G401 (cell line): ENCODE data around the gene USP34. TPM values are rescaled to one million over a fixed set of nuclear protein-coding genes. Genes with fewer than 3 reads are reported as not detected.
"Not testable (repeated sequence)": the region's sequence is repeated elsewhere in the genome, so short reads cannot be mapped to it uniquely, and the experiment has no call there.

ENCODE experiments used
- DNase-seq: peaks from one replicate; pipeline ENCODE4 v3.0.0-alpha.2; 2015; ENCODE audit warnings: low spot score
- in situ Hi-C: cut with HindIII; loops from 2 replicates; pipeline ENCODE4 v1.10.0; 2016; ENCODE audit warnings: low sequenced_read_pairs, mixed read lengths
- total RNA-seq: library from RNA; depleted of rRNA; stranded (reverse); fragments of >200 nt; shearing (Covaris generic); gene quantifications from 2 replicates; pipeline ENCODE4 v1.2.3, GENCODE V29; 2014

USP34 gene
- total RNA-seq, 1 experiment from 2014 or later, result 117 TPM

DNA sequence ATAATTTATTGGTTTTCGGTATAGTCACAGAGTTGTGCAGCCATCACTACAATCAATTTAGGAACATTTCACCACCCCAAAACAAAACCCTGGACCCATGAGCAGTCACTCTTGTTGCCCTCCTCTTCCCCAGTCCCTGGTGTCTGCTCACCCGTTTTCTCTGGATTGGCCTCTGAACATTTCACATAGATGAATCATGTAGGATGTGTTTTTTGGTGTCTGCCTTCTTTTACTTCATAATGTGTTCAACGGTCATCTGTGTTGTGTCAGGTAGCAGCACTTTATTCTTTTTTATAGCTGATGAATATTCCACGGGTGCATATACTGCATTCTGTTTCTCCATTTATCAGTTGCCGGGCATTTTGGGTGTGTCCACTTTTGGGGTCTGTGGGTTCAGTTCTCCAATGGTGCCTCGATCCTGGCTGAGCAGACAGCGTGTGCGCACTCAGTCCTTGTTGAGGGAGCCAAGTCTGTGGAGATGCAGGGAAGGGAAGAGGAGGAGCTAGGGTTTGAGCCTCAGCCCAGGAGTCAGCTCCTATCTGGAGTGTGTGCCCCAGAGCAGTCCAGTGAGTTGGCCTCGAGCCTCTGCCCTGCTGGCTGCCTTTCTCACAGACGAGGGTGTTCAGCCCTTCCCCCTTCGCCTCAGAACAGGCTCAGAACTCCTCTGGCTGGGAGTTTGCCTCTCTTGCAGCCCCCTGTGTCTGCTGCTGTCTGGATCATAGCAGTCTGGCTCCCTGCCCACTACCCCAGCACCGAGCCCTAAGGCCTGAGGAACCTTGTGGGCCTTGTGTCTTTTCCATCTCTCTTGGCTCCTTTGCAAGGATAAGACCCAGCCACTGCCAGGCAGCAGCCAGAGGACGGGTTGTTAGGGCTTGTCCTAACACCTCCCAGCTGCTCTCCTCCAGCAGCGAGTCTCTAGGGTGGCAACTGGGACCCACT, 290.9 kb downstream of the USP34 start:
- in situ Hi-C loops, result no loop called here
- DNase-seq, result peak; percentile 80

DNA sequence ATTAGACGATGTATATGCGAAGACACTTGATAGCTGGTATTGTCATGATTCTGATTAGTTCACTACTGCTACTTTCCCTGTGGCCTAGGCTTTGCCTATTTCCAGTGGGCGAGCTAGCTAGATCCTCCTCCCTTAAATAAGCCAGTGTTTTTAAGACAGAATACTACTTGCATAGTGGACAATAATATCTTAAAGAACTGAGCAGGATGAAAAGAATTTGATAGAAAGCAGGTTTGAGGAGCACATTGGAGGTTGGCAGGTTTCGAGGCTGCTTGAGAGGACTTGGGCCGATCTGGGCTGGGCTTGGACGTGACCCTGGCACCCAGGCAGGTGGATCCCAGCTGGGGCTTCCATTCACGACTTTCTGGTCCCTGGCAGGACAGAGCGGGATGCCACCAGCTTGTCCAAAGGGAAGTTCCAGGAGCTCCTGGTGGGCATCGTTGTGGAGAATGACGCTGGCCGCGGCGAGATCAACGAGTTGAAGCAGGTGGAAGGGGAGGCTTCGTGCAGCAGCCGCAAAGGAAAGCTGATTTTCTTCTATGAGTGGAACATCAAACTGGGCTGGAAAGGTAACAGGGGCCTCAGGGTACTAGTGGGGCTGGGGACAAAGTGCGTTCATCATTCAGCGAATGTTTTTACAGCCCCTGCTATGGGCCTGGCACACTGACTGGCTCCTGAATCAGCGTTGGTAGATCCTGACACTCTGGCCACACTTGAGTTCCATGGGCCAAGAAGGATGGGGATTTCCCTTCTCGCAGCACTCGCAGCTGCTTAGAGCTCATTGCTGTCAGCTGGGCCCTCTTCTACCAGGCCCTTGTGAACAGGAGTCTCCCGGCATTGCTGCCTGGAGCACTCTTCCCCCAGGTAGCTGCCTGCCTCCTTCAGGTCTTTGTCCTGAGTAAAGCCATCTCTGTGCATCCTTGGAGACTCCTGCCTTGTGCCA, 292.0 kb downstream of the USP34 start:
- DNase-seq, result peak; percentile 25
- in situ Hi-C loops, result no loop called here

DNA sequence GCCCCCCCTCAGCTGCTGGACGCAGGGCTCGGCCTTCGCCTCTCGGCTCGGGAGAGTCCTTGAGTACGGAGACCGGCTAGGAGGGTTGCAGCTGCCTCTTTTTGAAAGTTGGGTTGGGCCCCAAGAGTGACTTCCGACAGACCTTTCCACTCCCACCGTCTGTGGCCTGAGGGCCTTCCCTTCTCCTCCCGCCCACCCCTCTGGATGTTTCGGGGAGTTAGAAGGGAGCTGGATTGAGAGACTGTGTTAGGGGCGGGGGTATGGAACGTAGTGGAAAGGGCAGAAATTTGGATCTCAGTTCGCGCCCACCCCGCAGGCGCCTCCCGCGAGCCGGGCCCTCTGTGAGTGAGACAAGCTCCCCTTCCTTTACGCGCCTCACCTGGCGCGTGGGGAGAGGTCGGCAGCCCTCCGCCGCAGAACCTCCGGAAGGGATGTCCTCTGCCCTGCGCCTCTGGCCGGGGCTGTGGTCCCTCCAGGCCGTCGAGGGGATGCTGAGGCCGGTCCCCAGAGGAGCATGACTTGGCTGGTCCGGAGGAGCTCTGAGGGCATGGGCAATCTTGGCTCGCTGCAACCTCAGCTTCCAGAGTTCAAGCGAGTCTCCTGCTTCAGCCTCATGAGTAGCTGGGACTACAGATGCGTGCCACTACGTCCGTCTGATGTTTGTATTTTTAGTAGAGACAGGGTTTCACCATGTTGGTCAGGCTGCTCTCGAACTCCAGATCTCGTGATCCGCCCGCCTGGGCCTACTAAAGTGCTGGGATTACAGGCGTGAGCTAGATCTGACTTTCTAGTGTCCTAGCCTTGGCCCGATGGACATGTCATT, 292.9 kb downstream of the USP34 start:
- DNase-seq, result peak; percentile 27
- in situ Hi-C loops, result no loop called here

DNA sequence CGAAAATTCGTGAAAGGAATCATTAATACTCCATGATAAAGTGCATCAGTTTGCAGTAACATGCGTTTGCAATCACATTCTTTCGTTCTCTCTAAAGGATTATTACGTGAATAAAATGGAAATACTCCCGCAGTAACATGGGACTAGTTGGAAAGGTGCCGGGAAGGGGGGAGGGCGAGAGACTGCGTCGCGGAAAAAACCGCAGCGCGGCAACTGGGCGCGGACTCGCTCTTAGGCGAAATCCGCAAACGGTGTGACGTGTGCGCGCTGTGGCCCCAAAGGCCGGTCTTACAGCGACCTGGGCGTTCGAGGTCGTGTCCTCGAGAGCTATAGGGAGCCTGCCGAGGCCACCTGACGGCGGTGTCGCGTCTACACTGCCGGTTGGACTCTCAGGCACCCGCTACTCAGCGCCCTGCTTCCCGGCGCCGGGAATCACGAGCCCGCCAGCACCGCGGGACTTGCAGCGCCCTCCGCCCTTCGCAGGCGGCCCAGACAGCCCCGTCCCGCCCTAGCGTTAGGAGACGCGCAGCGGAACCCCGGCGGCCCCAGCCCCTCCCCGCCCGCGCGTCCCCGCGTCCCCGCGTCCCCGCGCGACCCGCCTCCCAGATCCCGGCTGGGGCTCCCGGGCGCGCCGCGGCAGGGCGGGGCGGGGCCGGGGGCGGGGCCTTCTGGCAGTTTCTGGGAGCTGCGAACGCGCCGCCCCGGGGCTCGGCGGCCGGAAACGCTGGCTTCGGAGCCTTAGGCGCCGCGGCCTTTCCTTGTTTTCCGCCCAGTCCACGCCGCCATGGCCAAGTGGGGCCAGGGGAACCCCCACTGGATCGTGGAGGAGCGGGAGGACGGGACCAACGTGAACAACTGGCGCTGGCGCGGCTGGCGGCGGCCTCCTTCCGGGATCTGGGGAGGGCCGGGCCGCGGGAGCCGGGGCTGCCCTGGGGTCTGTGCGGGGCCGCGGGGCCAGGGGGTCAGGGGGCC, 293.8 kb downstream of the USP34 start:
- DNase-seq, result peak; percentile 88
- in situ Hi-C loops, result no loop called here

DNA sequence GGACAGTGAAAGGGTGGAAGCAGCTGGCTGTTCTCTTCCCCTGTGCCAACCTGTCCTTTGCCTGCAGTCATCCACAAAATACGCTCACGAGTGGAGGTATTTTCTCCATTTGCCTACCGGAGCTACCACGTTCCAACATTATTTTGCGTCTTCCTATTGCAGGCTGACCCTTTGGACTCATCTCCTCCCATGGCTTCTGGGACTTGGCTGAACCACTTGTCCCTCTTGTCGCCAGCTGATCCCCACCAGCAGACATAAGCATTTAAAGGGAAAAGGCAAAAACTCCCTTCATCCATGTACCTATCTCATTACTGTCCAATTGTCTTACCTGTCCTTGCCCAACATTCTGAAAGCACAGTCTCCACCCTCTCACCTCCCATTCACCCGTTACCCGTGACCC, 295.9 kb downstream of the USP34 start:
- in situ Hi-C loops, result no loop called here
- no peak for DNase-seq

DNA sequence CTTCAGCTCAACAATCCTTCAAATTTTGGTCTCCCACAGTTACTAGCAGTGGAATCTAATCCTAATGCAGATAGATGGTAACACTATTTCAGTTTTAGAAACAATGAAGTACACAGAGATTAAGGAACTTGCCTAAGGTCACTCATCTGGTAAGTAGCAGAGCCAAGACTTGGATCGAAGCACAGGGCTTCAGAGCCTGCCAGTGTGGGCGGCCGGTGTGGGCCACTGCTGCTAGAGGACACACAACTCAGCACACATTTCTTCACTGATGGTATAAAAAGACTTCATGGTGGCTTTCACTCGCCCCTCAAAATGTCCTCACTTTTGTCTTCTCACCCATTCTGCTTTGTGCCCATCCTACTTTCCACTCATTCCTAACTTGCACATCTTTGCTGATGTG, 297.8 kb downstream of the USP34 start:
- no peak for DNase-seq

DNA sequence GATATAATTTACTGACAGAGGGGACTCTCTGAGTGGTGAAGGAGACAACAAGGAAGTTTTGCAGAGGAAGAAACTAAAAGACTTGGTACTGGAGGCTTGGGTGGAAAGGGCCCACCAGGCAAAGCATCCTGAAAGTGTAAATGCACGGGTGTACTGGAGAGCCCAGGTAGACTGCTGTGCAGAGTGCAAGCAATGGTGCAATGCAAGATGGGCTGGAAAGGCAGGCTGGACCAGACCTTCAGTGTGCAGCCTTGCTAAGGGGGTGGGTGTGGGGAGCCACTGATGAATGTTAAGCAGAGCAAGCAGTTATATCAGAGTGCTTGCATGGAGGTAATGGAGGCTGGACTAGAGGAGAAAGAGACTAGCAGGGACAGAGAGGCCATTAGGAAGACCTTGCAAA, 298.2 kb downstream of the USP34 start:
- no peak for DNase-seq
- in situ Hi-C loops, result no loop called here

More for the DNA sequence above, 297.8 kb downstream of the USP34 start:
- in situ Hi-C loops, result no loop called here

DNA sequence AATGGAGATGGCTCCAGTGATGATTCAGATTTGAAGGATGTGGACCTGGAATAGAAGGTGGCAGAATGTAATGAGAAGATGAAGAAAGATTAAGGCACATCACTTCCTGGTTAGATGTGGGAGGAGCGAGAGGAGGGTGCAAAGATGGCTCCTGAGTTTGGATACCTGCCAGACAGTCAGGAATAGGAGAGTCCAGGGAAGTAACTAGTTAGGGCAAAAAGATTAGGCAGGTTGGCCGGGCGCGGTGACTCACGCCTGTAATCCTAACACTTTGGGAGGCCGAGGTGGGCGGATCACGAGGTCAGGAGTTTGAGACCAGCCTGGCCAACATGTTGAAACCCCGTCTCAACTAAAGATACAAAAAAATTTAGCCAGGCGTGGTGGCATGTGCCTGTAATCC, 303.3 kb downstream of the USP34 start:
- no peak for DNase-seq
- in situ Hi-C loops, result no loop called here

DNA sequence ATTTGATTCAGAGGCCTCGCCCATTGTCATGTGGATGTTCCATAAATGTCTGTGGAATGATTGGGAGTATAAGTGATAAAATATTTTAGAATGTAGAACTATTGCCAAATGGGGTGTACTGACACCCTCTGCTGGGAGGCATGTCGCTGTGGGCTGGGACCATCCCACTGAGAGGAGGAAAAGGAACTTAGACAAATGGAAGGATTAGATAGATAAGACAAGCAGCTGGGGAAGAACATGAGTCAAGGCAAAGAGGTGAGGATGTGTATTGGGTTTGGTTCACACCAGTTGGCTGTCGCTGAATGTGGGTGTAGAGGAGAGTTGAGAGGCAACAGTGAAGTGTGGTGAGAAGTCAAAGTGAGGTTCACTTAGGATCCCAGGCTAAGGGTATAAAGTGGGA, 304.9 kb downstream of the USP34 start:
- DNase-seq, result no peak
- in situ Hi-C loops, result no loop called here

DNA sequence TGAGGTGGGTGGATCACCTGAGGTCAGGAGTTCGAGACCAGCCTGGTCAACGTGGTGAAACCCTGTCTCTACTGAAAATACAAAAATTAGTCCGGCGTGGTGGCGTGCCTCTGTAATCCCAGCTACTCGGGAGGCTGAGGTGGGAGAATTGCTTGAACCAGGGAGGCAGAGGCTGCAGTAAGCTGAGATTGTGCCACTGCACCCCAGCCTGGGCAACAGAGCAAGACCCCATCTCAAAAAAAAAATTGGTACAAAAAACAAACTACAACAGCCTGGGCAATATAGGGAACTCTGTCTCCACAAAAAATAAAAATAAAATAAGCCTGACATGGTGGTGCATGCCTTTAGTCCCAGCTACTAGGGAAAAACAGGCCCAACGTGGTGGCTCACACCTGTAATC, 305.8 kb downstream of the USP34 start:
- DNase-seq, in situ Hi-C loops: not testable (repeated sequence)

DNA sequence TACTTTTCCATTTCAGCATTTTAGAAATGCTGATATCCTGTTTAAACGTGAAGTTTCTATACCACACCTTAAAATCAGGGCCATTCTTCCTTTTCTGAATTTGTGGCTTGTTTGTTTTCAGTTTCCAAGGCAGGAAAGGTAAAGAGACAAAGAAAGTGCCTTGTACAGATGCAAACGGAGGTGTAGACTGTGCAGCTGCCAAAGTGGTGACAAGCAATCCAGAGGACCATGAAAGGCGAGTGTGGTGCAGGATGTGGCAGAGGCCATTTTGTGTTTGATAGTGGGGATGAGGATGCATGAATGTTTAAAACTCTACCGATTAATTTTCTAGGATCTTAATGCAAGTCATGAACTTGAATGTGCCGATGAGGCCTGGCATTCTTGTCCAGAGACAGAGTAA, 308.2 kb downstream of the USP34 start:
- in situ Hi-C loops, result no loop called here

DNA sequence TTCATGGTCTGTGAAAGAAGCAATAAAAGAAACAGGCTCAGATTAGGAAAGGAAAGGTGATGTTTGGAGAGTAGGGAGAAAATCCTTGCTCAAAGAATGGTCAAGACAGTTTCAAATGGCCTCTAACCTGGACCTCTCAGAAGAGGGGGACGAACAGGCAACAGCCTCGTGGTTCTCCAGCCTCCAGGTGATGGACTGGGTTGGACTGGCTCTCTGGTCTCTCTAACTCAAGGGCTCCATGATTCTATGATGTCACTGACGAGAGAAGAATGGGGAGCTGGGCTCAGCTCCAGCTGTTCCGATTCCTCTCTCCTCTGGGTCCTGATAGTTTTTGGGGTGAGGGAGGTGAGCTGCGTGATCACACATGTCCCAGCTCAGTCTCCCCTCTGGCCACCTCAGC, 309.0 kb downstream of the USP34 start, which contains the start of gene C2orf74:
Gene C2orf74 (plus strand): TSS at position 301 of the 400 bp plus-strand sequence. CDS start 327 bp downstream, outside the sequence.
- in situ Hi-C loops, result no loop called here
- no peak for DNase-seq

More for the DNA sequence above, 308.2 kb downstream of the USP34 start:
- DNase-seq, result no peak

DNA sequence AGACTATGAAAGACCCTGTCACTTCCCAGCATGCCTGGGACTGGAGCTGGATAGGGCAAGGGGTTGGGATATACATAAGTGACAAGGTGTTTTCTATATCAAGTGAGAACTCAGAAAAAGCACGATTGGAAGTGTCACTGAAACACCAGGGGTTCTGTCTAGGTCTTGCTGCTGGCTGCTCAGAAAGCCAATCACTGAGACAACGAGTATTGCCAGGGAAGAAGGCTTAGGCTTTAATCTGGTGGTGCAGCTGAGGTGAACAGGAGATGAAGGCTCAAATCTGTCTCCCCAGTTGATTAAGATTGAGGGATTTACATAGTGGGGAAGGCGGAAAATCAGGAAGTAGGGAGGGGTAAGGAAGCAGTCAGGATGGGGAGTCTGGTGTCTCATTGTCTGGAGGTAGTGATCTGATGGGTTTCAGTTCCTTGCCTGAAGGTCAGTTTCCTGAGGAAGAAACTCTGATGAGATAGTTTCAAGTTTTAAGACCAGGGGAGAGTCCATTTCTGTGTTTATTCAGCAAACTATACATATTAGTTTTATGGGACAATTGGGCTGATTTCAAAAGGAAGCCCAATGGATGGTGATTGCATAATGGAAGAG, 312.4 kb downstream of the USP34 start:
- no peak for DNase-seq
- in situ Hi-C loops, result no loop called here

DNA sequence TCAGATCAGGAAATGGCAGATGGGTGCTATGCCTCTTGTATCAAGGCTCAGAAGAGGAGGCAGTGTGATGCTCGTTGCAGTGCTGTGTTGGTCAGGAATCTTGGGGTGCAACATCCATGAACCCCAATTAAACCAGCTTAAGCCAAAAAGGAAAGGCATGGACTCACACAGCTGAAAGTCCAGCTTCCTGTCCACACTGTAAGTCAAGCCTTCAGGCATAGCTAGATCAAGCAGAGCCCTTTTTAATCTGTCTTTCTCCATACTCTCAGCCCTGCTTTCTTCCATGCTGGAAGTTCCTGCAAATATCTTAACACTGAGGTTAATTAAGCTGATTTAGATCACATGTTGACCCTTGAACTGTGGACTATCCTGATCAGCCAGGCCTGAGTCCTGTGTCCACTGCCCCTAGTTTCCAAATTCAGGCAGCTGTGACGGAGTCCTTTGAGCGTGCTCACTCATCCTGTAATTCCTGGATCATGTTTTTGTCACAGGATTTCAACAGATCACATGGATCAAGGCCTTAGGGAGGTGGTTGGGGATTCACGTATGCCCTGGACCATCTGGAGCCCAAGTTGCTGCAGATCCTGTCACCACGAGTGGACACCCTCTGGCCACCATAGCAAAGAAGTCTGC, 313.4 kb downstream of the USP34 start:
- in situ Hi-C loops, result no loop called here
- DNase-seq, result no peak

DNA sequence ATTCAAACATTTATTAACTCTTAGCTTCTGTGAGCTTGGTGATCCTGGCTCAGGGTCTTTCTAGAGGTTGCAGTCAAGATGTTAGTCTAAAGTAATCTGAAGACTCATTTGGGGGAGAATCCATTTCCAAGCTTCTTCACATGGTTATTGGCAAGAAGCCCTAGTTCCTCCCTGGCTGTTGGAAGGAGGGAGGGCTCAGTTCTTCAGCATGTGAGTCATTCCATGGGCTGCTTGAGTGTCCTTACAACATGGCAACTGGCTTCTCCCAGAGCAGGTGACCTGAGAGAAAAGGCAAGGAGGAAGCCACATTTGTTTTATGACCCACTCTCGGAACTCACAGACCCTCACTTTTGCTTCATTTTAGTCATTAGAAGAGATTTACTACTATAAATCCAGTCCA, 319.5 kb downstream of the USP34 start:
- no peak for DNase-seq
- in situ Hi-C loops, result no loop called here

DNA sequence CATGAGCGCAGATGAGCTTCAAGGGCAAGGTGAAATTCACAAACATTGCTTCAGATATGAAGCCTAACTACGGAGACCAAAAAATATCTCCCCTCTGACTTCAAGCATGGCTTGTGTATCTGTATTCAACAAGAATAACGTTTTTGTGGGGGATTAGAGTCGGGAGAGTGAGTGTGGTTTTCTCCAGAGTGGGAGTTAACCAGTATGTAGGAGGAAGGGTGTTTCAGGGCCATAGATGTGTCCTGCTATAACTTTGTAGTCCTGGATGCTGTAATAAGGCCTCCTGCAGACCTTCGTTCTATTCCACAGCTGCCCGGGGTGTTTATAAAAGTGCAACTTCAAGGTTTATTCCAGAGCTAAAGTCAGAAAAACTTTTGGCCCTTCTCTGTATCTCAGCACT, 321.8 kb downstream of the USP34 start:
- in situ Hi-C loops, result no loop called here
- no peak for DNase-seq

DNA sequence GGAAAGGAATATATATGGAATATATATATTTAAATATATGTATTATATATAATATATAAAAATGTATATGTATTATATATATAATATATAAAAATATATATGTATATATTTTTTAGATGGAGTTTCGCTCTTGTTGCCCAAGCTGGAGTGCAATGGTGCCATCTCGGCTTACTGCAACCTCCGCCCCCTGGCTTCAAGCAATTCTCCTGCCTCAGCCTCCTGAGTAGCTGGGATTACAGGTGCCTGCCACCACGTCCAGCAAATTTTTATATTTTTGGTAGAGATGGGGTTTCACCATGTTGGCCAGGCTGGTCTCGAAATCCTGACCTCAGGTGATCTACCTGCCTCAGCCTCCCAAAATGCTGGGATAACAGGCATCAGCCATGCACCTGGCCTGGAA, 322.8 kb downstream of the USP34 start:
- in situ Hi-C loops, DNase-seq: not testable (repeated sequence)
